Epidermal melanocyte (primary cell): ENCODE data around the gene FERD3L.
"Not testable (repeated sequence)": the region's sequence is repeated elsewhere in the genome, so short reads cannot be mapped to it uniquely, and the experiment has no call there.

Experiments used
- DNase-seq: peaks from one replicate; pipeline ENCODE4 v3.0.0; 2011; ENCODE audit warnings: low spot score; ENCODE audit not compliant: insufficient read length

Gene FERD3L

GRCh38 chr7:19144661-19145433 is at the start of gene FERD3L:
TSS of gene FERD3L (minus strand) at chr7:19145421. CDS start at chr7:19145362, 59 bp downstream.
- DNase-seq = no peak

DNA sequence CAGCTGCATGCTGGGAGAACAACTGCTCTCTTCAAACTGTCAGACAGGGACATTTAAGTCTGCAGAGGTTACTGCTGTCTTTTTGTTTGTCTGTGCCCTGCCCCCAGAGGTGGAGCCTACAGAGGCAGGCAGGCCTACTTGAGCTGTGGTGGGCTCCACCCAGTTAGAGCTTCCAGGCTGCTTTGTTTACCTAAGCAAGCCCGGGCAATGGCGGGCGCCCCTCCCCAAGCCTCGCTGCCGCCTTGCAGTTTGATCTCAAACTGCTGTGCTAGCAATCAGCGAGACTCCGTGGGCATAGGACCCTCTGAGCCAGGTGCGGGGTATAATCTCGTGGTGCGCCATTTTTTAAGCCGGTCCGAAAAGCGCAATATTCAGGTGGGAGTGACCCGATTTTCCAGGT is 49.2 kb upstream of the FERD3L start:
- not testable (repeated sequence) for DNase-seq

GRCh38 chr7:19181634-19182033 is 36.4 kb upstream of the FERD3L start:
- DNase-seq = no peak

DNA sequence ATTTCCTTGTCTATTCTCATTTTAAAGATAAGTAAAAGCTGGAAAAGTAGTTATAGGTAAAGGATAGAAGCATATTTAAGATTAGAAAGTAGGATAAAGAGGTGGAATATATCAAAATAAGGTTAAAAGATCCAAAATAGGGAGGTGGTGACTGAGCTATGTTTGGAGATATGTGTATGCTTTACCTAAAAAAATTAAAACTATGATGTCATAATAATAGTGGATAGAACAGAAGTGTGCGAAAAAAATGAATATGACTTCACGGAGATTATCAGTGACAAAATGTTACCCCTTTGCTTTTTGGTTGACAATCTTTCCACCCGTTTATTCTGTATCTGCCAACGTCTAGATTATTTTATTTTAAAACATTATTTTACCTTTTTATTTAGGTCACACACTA is 33.4 kb upstream of the FERD3L start:
- no peak for DNase-seq

DNA sequence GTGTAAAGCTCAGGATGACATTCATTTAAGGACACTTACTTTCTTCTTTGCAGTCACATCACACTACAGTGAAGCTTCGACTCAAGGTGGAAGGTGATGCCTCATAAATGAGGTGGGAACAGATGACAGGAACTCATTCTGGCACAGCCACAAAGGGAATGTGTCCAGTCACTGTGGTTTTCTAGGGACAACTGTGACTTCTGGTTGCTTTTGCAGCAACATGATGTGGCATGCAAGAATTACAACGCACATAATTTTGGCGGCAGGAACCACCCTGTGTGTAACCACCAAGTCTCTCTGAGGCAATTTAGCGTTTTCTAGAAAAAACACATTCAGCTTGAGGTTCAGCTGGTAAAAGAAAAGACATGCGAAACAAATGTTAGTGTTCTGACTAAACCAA is 32.0 kb upstream of the FERD3L start:
- DNase-seq = no peak

GRCh38 chr7:19175241-19175640 is 30.0 kb upstream of the FERD3L start:
- no peak for DNase-seq

GRCh38 chr7:19161671-19162070 is 16.4 kb upstream of the FERD3L start:
- DNase-seq = no peak

GRCh38 chr7:19146699-19147098 is 1.5 kb upstream of the FERD3L start:
- DNase-seq = no peak

GRCh38 chr7:19145434-19146115 is 354 bp upstream of the FERD3L start:
- no peak for DNase-seq

DNA sequence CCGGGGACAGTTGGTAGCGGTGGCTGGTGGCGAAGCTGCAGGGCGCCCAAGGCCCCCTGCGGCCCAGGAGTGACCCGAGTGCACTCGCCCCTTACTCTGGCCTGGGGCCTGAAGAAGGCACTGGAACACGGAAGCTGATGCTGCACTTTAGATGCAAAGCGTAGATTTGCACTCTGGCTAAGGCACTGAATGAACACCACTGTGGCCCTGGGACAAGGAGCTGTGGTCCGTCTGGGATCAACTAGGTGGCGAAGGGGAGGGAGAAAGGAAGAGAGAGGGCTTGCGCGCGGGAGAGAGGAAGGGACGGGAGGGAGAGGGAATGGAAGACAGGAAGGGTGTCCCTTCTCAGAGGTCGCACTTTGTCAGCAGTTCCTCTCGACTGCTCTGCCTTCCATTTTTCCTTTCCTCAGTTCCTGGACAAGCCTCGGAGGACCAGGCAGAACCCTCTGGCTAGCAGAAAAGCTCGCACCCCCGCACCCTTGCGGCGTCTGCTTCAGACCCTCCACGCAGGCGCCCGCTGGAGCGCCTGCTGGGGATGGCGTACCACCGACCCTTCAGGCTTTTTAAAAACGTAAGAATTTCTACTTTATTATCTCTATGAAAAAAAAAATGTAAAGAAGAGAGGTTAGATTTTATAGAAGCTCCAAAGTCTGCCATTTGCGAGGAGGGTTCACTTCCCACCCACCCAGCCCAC is 1.2 kb downstream of the FERD3L start:
- DNase-seq = no peak

GRCh38 chr7:19139706-19140327 is 5.4 kb downstream of the FERD3L start:
- no peak for DNase-seq

DNA sequence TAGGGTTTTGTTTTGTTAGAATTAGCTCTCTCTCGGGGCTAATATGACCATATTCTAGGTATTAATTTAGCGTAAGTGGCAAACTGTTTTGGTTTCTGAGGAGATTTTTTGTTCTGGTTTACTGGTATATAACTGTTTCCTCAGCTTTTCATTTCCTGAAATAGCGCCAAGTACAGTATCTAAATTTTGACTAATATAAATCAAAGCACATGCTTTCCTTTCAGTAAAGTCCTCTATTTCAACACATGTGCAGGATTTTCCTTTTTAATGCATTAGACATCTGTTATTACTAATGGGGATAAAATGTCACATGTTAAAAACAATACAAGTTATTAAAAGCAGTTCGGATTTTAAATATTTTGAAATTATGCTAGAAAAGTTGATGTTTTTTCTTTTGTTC is 11.3 kb downstream of the FERD3L start:
- no peak for DNase-seq

DNA sequence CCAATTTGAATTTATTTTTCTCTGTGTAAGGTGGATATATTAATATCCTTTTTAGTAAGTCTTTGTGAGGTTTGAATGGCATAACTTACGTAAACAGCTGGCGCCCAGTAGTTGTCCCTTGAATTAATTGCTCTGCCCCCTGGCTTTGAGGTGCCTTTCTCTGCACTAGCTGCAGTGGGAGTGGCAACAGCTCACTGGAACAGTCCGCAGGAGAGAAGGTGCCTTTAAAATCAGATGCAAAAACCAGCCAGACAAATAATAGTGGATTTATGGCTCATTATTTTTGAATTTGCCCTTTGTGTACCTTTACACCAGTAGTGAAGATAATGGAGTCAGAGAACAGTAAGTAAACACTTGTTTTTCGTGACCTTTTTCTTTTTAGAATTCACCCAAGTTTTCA is 11.8 kb downstream of the FERD3L start:
- no peak for DNase-seq

- no peak for DNase-seq
Measured at GRCh38 chr7:19128856-19129255, 16.4 kb downstream of the FERD3L start.

- DNase-seq = peak; percentile 64
Measured at GRCh38 chr7:19121977-19122588, 23.1 kb downstream of the FERD3L start.

GRCh38 chr7:19119870-19120486 is 25.2 kb downstream of the FERD3L start:
- DNase-seq = no peak

DNA sequence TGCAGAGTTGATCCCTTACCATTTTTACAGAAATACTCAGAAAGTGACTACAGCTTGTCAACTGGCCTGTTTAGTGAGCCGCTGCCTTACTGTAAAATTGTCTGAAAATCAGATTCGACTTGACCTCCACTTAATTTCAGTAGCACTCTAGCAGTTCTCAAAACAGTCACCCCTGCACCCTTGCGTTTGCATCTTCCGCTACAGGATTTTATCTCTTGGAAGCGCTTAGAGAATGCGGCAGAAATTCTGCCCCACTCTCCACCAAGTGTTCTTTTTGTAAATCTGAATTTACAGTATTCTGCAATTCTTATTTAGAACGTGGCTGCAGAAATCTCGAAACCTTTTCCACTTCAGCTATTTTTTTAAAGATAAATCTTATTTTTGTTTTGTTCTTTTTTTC is 25.8 kb downstream of the FERD3L start:
- no peak for DNase-seq

DNA sequence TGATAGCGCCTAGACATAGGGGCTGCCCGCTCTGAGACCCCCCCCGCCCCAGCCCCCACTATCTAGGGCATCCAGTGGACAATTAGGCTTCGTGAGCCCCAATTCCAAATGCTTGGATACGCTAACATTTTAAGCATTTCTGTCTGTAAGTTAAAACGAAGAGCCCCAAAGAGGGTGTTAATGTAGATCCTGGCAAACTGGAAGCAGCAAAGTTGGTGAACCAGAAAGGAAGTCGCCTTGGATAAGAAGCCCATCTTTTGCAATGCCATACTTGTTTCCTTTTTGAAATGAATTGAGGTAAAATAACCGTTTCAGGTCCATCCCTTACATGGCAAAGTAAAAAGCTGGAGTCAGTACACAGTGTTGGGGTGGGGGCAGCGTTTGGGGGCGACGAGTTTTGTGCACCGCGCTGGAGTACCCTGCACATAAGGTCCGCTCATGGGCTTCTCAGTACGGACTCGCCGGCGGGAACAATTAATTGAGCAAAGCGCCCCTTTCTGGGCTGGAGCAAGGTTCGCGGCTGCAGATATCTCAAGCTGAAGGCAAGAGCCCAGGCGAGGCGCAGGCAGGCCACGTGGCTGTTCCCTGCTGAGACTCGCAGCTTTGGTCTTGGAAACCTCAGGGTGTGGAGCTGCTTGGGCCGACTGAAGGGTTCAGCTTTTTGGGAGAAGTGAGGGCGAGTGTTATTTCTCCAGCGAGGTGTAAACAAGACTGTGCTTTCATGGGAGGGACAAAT is 26.4 kb downstream of the FERD3L start:
- DNase-seq = no peak

DNA sequence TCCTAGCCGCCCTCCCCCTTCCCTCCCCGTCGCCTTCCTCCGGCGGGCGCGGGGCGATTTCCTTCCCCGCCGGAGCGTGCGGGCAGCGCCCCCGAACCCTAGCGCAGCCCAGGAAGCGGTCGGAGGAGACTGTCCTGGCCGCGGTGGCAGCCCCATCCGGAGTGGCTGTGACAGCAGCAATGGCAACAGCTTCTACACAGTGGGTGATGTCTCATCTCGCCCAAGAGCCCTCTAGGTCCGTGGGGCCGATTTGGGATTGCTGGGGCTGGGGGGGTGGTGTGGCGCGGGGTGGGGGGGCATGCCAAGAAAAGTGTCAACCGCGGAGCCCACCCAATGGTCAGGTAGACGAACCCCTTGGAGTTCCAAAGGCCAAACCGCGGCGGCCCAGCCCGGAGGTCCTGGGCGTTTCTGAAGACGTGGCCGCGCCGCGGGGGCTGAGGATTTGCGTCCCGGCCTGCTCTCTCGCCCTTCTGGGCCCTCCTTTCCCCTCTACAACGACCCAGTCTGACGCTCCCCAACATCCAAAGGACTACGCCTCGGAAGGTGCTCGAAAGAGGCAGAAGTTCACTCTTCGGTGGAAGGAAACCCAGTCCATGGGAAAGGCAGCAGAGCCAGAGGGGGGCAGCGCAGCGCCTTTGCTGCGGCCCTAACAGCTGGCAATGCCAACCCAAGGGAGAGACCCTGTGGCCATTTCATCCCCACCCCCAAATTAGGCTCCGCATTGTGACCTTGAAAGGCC is 27.2 kb downstream of the FERD3L start:
- no peak for DNase-seq
